BJ (cell line): Measurements from ENCODE around the gene MAP4. TPM values are rescaled to one million over a fixed set of nuclear protein-coding genes. Genes with fewer than 3 reads are reported as not detected.

Experiments
- CTCF ChIA-PET: fragments of 350-600 bp; formaldehyde crosslinking; extraction: SDS; loops from one replicate; lab custom pipeline; 2021; ENCODE audit warnings: antibody characterized with exemption, inconsistent platforms; lab: Yijun Ruan, JAX
- POLR2A ChIA-PET: fragments of 300-600 bp; sonication (Branson Sonifier 250); formaldehyde crosslinking; extraction: SDS; loops from one replicate; lab custom pipeline; 2021; ENCODE audit warnings: antibody characterized with exemption; lab: Charles Lee
- DNase-seq: peaks from one replicate; pipeline ENCODE4 v3.0.0-alpha.2; 2011; ENCODE audit warnings: low read depth
- H3K27me3 ChIP-seq: 2 replicates; pipeline ENCODE4 v1.6.0; 2011; ENCODE audit warnings: low read length; ENCODE audit not compliant: control insufficient read depth, insufficient read depth
- H3K36me3 ChIP-seq: 2 replicates; pipeline ENCODE4 v1.5.1; 2011; ENCODE audit warnings: low read length; ENCODE audit not compliant: control insufficient read depth, insufficient read depth
- H3K4me3 ChIP-seq: 2 replicates; pipeline ENCODE4 v1.5.1; 2011; ENCODE audit warnings: low read depth, mild to moderate bottlenecking, control low read depth, low read length
- polyA plus RNA-seq: library from polyadenylated mRNA; depleted of rRNA; stranded (reverse); fragments of >200 nt; gene quantifications from 2 replicates; pipeline ENCODE4 v1.2.3, GENCODE V29; 2011
- TF ChIP-seq, protein P1 (sequence below): IDR thresholded peaks from 2 replicates; pipeline ENCODE4 v1.5.1; 2011; ENCODE audit warnings: low read depth, mild to moderate bottlenecking, control low read depth, inconsistent platforms, low read length, moderate library complexity; ENCODE audit not compliant: insufficient read depth

MAP4 gene
- polyA plus RNA-seq, 1 experiment = 247 TPM

DNA sequence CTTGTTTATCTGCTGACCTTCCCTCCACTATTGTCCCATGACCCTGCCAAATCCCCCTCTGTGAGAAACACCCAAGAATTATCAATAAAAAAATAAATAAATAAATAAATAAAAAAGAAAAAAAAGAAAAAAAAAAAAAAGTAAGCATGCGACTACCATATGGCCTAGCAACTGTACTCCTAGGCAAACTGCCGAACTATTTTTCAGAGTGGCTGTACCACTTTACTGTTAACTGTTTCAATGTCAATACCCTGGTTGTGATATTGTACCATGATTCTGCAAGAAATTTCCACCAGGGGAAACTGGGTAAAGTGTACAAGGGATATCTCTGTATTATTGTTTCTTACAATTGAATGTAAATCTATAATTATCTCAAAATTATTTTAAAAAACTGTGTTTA, 41.3 kb upstream of the MAP4 start:
- no peak for DNase-seq
- CTCF ChIA-PET = no interaction called here
- TF ChIP-seq, protein P1, sequence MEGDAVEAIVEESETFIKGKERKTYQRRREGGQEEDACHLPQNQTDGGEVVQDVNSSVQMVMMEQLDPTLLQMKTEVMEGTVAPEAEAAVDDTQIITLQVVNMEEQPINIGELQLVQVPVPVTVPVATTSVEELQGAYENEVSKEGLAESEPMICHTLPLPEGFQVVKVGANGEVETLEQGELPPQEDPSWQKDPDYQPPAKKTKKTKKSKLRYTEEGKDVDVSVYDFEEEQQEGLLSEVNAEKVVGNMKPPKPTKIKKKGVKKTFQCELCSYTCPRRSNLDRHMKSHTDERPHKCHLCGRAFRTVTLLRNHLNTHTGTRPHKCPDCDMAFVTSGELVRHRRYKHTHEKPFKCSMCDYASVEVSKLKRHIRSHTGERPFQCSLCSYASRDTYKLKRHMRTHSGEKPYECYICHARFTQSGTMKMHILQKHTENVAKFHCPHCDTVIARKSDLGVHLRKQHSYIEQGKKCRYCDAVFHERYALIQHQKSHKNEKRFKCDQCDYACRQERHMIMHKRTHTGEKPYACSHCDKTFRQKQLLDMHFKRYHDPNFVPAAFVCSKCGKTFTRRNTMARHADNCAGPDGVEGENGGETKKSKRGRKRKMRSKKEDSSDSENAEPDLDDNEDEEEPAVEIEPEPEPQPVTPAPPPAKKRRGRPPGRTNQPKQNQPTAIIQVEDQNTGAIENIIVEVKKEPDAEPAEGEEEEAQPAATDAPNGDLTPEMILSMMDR = no peak

DNA sequence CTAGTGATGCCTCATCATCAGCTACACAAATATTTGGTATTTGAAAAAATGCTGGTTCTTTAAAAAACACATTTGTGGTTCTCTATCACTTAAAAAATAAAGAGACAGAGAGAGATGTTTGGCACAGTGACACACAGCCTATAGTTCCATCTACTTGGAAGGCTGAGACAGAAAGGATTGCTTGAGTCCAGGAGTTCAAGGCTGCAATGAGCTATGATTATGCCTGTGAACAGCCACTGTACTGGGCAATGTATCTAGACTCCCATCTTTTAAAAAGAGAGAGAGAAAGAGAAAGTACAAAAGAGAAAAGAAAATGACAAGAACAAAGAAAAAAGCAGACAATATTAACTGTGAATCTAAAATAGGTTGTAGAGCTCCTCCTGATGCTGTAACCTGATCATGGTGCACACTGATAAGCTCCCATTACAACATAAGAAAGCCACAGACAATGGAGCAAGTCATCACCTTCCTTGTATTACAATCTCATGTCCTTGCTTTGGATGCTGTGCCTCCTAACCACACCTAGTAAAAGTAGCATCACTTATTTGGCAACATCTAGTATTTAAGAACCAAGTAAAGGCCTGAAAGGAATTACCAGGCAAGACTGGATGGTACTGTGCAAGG, 31.7 kb upstream of the MAP4 start:
- Histone ChIP-seq H3K27me3 (no peaks in the 10 kb centered on the region), H3K4me3 (no peak overlapping the region), H3K36me3 (peaks cover 2% of the 10 kb centered on the region; the same call in 1 of the 2 replicates)
- TF ChIP-seq, protein P1 = no peak
- ChIA-PET POLR2A (no interaction called here), CTCF (interaction anchor here (0.8 kb wide), 1 partner anchor 210 kb away, joined by 3 read pairs; no protein-coding TSS in a partner anchor)
- DNase-seq = no peak

More for the DNA sequence above, 41.3 kb upstream of the MAP4 start:
- Histone ChIP-seq H3K4me3 (no peak overlapping the region), H3K36me3 (no peaks in the 10 kb centered on the region), H3K27me3 (no peaks in the 10 kb centered on the region)
- POLR2A ChIA-PET = no interaction called here

DNA sequence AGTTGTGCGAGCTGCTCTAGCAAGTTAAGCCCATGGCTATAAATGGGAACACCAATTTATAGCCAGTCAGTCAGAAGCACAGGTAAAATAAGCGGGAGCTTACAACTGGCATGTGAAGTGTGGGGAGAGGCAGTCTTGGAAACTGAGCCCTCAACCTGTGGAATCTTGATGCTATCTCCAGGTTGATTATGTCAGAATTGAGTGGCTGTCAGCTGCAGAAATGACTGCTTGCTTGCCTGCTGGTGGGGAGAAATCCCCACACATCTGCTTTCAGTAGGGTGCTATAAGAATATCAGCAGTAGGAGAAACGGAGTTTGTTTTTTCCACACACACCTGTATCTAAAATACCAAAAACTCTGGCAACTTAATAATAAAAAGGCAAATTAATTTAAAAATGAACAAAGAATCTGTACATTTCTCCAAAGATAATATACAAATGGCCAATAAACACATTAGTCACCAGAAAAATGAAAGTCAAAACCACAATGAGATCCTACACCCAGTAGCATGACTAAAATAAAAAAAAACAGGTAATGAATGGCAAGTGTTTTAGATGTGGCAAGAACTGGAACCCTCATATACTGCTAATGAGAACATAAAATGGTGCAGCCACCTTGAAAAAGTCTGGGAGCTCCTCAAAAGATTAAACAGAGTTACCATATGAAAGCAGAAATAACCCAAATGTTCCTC, 26.0 kb upstream of the MAP4 start:
- H3K36me3 ChIP-seq = 0 out of 2 replicates have a peak, but pooled peaks cover 1% of the 10 kb centered on the region
- no peaks in the 10 kb centered on the region for H3K27me3 ChIP-seq
- no peak for DNase-seq
- POLR2A ChIA-PET = no interaction called here
- no peak overlapping the region for H3K4me3 ChIP-seq
- TF ChIP-seq, protein P1 = no peak
- CTCF ChIA-PET = no interaction called here

DNA sequence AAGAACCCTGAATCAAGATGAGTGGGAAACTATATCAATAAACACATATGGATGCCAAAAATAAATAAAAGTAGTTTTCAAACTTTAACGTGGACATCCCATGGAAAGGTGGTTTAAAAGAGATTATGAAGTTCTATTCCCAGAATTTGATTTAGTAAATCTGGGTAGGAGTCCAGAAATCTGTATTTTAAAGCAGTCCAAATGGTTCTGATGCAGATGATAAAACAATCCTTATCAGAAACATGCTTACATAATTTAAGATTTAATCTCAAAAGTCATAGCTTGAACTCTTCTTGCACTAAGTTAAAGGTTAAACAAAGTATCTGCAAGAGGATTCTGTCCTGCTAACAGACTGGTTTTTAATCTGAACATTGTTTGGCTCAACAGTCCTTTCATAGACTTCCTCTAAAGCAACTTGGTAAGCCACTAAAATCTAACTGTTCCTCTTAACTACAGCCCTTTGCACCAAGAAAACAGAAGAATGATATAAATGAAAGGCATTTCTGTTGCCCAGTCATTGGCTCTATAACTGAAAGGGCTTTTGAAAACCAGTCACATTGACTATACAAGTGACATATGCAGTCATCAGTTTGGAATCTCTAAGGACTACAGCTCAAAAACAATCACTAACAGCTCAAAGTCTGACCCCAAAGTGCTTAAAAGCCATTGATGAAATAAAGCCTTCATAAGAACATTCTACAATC, 23.4 kb upstream of the MAP4 start:
- DNase-seq = peak; percentile 79
- CTCF ChIA-PET = no interaction called here

More for the DNA sequence above, 23.4 kb upstream of the MAP4 start:
- POLR2A ChIA-PET = interaction anchor here (0.6 kb wide), 1 partner anchor 50 kb away, joined by 3 read pairs; no protein-coding TSS in a partner anchor
- Histone ChIP-seq H3K27me3 (no peaks in the 10 kb centered on the region), H3K36me3 (0 out of 2 replicates have a peak, but pooled peaks cover 1% of the 10 kb centered on the region), H3K4me3 (no peak overlapping the region)
- TF ChIP-seq, protein P1 = no peak
